HG03342 (cell line): ENCODE measurements around the gene KLHL29.

ENCODE experiments used
- ATAC-seq: cut with Tn5 transposase; IDR thresholded peaks from one replicate; pipeline ENCODE4 v1.9.1; 2021; ENCODE audit warnings: mild to moderate bottlenecking, moderate library complexity; ENCODE audit not compliant: unreplicated experiment

KLHL29 gene

DNA sequence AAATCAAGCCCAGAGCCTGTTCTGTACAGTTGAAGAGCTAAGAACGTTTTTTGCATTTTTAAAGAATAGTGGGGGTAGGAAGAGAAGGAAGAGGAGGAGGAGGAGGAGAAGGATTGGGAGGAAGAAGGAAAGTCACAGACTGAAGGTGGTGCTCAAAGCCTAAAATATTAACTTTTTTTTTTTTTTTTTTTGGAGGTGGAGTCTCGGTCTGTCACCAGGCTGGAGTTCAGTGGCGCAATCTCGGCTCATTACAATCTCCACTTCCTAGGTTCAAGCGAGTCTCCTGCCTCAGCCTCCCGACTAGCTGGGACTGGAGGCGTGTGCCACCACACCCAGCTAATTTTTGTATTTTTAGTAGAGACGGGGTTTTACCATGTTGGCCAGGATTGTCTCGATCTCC lies 18.3 kb upstream of the KLHL29 start:
- no peak for ATAC-seq

GRCh38 chr2:23367760-23368159 lies 17.2 kb upstream of the KLHL29 start:
- ATAC-seq, result no peak

DNA sequence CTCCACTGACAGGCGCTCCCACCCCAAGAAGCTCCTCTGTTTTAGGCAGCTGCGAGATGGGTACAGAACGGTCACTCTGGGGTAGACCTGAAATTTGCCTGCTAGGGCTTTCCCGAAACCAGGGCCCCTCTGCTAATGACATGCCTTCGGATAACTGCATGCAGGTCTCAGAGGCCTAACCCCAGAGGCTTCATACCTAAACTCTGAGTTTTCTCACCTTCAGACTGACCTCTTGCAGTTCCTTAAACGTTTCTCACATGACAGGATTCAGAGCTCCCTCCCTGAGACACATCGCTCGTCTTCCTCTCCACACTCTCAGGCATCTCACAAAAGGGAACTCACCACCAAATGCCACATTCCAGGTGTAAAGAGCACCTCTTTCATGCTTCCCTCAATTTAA lies 11.3 kb upstream of the KLHL29 start:
- no peak for ATAC-seq

- ATAC-seq, result peak; percentile 59
Measured at GRCh38 chr2:23375448-23375847, 9.5 kb upstream of the KLHL29 start.

DNA sequence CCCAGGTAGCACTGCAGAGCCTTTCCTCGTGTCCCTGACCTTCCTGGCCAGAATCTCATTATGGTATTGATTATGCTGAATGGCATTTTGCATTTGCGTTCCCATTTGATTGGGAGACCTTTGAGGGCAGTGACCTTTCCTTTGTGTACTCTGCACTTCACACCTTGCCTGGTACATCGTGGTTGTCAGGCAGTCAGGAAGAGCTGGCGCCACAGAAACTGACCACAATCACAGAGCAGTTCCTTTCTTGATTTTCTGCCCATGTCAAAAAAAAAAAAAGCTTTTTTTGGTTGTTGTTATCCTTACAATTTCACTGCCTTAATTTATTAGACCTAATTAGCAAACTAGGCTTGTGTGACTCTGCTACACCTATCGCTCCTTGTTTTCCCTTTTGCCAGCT lies 8.9 kb upstream of the KLHL29 start:
- no peak for ATAC-seq

GRCh38 chr2:23376972-23377371 lies 8.0 kb upstream of the KLHL29 start:
- no peak for ATAC-seq

- ATAC-seq, result no peak
Measured at GRCh38 chr2:23377771-23378170, 7.2 kb upstream of the KLHL29 start.

DNA sequence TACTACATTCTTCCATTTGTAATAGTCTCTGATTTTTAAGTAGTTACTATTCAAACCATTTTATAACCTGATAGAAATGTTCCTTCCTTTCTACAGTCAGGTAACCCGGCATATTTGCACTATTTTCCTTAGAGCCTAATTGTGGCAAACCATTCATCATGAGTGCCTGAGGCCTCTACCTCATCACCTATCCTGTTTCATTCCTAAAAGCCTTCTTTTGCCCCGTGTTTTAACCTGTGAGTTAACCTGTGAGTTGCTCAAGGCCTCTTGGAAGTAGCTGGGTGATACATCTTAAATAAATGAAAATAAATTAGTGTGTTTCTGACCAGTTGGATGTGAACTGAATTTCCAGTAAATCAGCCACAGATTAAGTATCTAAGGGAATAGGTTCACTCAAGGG lies 6.5 kb upstream of the KLHL29 start:
- no peak for ATAC-seq

DNA sequence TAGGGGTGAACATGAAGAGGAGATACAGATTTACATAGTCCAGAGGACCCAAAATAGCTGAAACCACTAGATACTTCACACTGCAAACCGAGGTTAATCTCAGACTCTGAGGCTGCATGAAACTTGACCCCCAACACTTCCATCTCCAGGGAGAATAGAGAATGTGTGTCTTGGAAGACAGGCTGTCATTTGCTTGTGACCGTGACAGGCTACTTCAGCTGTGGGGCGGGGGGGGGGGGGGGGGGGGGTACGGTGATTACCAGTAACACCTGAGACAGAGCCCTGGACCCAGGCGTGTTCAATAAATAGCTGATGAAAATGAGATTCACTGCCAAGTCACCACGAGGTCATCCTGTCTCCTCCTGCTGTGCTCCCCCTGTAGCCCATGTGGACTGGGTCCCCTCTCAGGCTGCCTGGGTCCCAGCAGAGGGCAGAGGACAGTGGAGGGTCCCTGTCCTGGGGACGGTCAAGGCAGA lies 5.7 kb upstream of the KLHL29 start:
- peak; percentile 46 for ATAC-seq

DNA sequence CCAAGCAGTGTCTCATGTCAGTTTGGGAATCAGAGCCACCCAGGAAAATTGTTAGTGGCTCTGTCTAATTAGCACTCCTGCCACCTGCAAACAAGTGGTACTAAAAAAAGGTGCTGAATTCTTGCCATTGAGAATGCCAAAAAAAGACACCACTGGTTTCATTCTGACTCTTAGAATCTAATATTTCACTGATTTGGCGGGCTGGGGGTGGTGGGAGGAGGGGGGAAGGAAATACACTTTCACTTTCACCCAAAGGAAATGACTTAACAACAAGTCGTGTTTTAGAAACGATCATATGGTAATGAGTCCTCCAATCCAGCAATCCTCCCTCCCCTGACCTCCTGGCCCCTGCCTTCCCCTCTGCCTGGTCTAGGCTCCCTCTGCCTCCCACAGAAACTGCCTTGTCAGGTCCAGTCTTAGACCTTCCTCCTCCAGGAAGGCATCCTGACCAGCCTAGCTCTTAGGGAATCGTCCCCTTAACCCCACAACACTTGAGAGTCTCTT lies 4.4 kb upstream of the KLHL29 start:
- ATAC-seq, result peak; percentile 48

- peak; percentile 31 for ATAC-seq
Measured at GRCh38 chr2:23381084-23381483, 3.9 kb upstream of the KLHL29 start.

GRCh38 chr2:23381485-23381884 lies 3.5 kb upstream of the KLHL29 start:
- ATAC-seq, result no peak

DNA sequence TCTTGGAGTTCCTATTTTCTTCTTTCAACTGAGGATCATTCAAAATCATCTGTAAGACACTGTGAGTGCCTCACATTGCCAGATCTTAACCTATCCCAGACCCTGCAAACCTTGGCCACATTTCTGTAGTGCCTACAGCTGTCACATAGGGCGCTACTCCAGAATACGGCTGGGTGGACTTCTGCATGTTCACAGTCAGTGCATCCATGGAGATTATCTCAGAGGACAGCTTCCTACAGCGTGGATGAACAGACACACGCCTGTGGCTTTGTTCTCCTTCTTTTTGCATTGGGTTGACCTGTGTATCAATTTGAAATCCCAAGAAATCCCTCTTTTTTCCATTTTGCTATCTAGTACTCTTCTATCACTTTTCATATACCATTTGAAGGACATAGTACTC lies 1.9 kb upstream of the KLHL29 start:
- ATAC-seq, result no peak

GRCh38 chr2:23385351-23385747 lies 370 bp downstream of the KLHL29 start:
- ATAC-seq, result peak; percentile 18

DNA sequence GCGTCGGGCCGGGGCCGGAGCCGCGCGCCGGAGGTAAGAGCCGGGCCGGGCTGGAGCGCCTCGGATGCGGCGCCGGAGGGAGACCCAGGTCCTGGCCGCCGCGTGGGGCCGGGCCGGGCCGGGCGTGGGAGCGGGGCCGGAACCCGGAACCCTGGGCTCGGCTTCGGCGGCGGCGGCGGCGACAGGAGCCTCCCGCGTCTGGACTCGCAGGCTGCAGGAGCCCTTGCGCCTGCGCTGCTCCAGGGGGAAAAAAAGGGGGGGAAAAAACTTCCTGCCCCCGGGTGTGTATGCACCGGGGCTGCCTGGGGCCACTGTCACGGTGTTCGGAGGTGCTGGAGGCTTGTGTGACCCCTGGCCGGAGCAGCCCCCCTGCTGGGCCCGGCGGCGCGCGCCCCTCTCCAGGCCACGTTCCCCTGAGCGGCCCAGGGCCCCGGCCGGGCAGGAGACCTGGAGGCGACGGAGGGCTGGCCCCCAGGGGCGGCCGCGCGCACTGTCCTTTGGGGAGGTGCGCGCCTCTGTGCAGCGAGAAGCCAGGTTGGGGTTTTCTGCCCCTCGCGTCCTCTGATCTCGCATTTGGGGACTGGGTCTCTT lies 864 bp downstream of the KLHL29 start:
- peak; percentile 16 for ATAC-seq

- peak; percentile 13 for ATAC-seq
Measured at GRCh38 chr2:23386339-23387220, 1.6 kb downstream of the KLHL29 start.

GRCh38 chr2:23387221-23387550 lies 2.2 kb downstream of the KLHL29 start:
- peak; percentile 16 for ATAC-seq

DNA sequence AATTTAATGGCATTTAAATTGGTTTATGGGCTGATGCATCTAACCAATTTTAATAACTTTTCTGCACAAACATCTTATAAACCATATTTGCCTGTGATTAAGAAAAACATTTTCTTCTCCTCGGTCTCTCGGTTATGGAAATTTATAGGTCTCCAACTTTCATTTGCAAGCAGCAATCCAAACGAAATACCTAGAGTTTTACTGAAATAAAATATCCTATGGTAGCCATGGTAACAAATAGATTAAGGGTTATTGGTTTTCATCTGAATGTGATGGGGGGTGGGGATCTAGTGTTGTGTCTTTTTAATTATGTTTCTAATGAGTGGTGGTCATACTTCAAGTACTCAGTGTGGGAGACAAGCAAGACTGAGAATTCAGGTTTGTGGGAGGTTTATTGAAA lies 2.9 kb downstream of the KLHL29 start:
- no peak for ATAC-seq

DNA sequence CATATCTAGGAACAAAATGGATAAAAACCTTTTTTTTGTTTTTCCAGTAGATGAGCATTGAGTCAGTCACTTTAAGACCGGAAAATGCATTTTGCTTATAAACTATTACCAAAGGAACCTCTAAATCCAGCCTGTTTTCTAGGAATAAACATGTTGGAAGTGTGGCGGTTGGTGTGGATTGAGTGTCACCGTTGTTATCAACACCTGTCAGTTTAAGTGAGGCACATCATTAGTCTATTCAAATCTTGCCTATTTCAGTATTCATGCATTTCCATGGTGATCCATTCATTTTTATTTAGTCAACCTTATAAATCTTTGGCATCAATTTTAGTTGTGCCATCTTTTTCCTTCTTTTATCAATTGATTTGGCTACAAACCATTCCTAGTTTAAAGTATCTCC lies 3.3 kb downstream of the KLHL29 start:
- ATAC-seq, result no peak

DNA sequence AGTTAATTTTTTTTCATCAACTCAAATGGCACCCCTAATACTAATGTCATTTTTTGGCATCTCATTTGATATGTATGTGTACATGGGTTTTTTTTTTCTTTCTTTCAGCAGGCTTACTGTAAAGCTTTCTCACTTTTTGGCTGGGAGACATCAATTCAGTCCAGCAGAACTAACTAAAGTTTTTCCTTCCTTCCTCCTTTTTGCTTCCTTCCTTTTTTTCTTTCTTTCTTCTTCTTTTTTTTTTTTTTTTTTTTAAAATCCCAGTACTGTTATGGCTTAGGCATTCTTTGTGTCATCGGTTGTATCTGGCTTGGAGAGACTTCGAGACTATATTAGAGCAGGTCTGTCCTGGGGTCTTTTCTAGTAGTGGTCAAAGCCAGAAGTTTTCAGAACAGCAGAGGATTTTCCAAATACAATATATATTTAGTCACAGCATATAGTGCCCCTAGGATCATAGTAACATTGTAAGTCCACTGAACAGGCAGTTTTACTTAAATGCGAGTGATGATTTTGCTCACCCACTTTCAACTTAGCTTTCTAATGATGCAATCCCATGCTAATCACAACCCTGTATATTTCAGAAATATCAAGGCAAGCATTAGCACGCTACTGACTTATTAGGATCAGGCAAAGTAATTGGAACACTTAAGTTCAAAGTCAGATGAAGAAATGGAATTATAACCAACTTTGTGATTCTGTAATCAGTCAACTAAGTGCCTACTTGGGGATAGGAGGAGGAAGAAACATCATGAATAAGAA lies 4.0 kb downstream of the KLHL29 start:
- ATAC-seq, result no peak

DNA sequence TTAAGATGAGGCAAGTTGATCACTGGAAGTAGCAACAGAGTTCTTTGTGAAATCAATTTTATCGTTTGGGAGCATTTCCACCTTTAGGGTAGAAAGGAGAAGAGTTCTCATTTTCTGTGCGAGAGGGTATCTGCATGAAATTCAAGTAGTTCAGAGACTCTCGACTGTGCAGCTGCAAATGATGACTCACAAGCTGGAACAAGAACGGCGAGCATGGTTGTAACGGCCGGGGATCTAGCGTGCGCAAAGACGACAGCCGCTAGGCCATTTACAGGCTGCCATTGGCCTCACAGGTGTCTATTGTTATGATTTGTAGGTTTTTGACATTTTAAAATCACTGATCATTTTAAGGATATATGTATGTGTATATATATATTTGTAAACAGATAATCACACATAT lies 5.2 kb downstream of the KLHL29 start:
- ATAC-seq, result no peak
